ENCODE results near the gene SYT15.
"Not testable (repeated sequence)": the region's sequence is repeated elsewhere in the genome, so short reads cannot be mapped to it uniquely, and the experiment has no call there.

SYT15 gene

DNA sequence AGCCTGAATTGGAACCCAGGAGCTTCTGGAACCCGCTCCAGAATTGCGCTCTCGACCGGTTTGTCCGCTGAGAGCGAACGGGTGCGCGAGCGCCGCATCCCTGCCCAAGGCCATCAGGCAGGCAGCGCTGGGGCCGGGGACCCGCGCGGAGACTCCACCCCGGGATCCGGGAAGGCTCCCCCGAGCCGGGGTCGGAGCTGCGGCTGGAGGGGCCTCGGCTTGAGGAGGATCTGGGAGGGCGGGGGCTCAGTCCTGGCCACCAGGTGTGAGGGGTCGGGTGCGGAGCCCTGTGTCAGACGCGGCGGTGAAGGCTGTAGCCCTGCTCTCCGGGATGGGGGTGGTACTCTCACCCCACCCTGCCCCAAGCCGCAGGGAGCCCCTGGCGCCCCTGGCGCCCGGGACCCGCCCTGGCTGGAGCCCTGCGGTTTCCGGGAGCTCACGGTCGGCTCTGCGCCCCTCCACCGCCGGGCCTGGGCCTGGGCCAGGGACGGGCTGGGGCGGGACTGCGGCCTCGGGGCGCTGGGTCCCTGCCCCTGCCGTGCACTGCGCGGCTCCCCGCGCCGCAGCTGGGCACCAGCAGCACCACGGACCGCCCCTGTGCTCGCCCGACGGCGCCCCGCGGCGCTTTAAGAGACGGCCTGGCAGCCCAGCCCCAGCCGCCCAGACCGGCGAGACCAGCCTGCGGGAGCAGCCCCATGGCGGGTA lies at the start of gene SYT15:
TSS of gene SYT15 (plus strand) at position 655 of the 705 bp plus-strand sequence. CDS start at position 696, 41 bp downstream.
- not testable (repeated sequence) for DNase-seq

DNA sequence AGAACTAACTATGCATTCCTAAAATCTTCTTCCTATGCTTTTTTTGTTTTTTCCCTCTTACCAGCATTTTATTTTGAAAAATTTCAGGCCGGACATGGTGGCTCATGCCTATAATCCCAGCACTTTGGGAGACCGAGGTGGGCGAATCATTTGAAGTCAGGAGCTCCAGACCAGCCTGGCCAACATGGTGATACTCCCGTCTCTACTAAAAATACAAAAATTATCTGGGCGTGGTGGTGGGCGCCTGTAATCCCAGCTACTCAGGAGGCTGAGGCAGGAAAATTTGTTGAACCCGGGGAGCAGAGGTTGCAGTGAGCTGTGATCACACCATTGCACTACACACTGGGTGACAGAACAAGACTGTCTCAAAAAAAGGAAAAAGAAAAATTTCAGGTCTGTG lies 49.2 kb upstream of the SYT15 start:
- not testable (repeated sequence) for DNase-seq

DNA sequence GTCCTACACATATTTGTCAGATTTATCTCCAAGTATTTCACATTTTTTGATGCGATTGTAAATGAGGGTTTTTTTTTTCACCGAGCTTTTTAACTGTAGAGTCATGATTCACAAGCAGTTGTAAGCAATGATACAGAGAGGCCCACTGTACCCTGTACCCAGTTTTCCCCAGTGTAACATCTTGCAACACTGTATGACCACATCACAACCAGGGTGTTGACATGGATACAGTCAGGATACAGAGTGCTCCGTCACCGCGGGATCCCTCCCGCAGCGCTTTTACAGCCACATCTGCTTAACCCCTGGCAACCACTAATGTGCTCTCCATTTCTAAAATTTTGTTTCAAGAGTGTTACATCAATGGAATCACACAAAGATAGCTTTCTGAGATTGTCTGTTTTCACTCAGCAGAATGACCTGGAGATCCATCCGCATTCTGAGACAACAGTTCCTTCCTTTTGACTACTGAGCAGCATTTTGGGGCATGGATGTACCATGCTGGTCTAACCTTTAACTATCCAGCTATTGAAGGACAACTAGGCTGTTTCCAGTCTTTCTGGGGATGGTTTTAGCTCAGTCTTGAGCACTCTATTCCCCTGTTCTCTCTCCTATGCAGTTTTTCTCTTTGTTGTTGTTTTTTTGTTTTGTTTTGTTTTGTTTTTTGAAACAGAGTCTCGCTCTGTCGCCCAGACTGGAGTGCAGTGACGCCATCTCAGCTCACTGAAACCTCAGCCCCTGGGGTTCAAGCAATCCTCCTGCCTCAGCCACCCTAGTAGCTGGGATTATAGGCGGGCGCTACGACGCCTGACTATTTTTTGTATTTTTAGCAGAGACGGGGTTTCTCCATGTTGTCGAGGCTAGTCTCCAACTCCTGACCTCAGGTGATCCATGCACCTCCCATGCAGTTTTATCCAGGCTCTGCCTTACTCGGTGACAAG lies 48.4 kb upstream of the SYT15 start:
- DNase-seq = no peak

DNA sequence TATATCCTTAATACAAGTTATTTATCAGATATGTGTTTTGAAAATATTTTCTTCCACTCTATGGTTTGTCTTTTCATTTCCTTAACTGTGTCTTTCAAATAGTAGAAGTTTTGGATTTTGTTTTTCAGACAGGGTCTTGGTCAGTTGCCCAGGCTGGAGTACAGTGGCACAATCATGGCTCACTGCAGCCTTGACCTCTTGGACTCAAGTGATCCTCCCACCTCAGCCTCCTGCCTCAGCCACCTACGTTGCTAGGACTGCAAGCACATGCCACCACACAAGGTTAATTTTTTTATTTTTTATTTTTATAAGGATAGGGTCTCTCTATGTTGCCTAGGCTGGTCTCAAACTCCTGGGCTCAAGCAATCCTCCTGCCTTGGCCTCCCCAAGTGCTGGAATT lies 46.7 kb upstream of the SYT15 start:
- DNase-seq = not testable (repeated sequence)

DNA sequence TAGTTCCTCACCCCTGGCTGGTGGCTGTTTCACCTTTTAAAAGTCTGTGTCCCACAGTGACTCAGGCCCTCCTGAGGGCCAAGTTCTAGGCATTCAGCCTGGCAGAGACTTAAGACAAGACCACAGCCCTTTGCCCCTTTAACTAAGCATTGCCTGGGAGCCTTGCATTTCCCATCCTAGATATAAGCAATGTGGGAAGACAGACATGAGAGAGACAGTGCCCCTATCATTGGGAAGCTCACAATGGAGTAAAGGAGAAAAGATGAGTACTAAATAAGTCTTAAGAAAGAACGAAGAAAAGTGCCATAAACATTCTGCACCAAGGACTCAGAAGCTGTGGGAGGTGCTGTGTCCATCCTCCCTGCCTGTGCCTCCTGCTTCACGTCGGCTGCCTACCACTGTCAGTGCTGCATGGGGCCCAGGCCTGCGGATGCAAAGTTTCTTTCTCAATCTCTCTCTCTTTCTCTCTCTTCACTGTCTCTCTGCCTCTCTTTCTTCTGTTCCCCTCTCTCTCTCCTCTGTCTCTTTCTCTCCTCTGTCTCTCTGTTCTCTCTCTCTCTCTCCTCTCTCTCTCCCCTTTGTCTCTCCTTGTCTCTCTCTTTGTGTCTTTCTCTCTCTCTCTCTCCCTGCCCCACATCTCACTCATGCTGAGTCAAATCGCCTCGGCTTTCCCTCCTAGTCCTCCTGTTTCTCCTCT lies 44.0 kb upstream of the SYT15 start:
- DNase-seq = no peak

DNA sequence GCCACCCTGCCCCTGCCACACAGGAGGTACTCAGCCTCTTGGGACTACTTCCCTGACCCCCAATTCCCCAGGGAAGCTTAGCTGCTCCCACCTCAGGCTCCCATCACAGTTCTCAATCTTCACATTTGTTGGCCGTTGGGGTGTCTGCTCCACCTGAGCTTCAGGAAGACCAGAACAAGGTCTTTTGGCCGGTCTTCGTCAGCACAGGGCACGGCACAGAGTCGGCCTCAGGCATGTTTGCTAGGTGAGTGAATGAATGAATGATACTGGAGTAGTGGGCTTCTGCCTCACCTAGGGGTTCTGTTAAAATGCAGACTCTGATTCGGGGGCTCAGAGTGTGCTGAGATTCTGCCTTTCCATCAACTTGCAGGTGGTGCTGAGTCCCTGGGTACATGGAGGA lies 42.8 kb upstream of the SYT15 start:
- no peak for DNase-seq

DNA sequence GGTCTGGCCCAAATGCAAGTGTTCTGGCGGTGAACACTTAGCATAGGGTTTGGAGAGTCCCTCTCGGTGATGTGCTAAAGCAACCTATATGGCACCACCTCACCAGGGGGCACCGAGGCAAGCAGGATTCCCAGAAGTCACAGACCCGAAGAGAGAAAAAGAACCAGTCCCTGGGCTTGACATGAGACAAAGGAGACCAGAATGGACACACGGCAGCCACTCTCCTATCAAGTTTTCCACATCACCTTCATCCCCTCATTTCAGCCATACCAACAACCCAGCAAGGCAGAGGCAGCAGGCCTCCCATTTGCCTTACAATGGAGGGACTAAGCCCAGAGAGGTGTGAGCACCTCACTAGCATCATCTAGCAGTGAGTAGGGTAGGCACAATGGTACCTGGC lies 42.1 kb upstream of the SYT15 start:
- DNase-seq = no peak

DNA sequence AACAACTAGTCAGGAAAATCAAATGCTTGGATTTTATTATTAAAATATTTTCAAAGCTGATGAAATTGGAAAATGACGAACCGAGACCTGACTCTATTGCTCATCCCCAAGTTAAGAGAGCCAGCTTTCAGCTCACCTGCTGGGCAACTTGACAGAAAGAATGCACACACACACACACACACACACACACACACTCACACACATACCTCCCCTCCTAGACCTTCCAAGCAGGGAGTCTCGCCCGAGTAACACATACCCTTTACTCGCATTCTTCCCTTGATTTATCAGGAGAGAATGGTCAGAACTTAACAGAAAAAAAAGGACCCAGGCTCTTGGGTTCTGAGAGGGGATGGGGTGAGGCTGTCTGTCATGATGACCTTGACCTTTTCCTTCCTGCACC lies 41.6 kb upstream of the SYT15 start:
- no peak for DNase-seq

DNA sequence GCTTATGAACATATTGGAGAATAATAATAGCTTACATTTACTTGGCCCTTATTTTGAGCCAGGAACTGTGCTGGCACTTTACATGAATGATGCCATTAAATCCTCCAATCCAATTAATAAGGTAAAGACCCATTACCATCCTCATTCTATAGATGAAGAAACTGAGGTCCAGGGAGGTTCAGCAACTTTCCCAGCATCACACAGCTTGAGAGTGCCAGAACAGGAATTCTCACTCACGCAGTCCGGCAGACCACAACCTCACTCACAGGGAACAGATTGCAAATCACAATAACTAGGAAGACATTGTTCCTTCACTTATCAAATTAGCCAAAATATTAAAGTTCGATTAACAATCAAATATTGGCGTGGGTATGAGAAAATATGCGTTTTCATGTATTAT lies 40.8 kb upstream of the SYT15 start:
- no peak for DNase-seq

DNA sequence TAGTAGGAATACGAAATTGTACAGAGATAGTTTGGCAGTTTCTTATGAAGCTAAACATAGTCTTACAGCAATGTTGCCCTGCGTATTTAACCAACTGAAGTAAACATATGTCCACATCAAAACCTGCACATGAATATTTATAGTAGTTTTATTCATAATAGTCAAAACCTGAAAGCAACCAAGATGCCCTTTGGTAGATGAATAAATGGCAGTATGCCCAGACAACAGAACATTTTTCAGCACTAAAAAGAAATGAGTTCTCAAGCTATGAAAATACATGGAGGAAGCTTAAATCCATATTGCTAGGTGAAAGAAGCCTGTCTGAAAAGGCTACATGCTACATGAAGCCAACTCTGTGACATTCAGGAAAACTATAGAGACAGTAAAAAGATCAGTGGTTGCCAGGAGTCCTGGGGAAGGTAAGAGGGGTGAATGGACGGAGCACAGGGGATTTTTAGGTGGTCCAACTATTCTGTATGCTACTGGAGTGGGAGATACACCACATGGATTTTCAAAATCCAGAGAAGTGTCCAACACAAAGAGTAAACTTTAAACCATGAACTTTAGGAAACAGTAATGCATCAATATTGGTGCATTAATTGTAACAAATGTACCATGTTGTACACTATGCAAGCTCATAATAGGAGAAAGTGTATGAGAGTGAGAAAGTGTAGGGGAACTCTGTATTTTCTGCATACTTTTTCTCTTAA lies 40.1 kb upstream of the SYT15 start:
- DNase-seq = no peak

DNA sequence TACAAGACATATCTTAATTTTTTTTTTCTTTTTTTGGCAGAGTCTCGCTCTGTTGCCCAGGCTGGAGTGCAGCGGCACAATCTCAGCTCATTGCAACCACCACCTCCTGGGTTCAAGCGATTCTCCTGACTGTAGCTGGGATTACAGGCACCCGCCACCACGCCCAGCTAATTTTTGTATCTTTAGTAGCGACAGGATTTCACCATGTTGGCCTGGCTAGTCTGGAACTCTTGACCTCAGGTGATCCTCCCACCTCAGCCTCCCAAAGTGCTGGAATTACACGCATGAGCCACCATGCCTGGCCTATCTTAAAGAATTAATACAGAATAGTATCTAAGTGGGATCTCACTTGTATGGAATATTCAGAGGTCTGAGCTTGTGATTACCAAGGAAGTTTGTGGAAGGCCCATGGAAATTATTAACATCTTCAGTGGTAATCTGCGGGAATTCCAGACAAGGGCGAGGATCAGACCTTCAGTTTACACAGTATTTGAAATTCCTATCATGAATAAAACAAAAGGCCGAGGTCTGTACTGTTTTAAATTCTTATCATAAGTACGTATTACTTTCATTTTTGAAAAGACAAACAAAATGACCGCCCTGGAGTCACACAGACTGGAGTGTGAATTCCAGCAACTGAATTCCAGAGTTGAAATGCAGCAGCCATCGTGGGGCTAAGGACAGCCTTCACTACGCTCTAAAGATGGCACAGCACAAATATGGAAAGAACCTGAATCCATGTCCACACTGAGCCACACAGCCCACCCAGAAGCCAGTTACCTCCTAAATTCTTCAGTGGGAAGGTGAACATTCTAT lies 39.1 kb upstream of the SYT15 start:
- DNase-seq = no peak

DNA sequence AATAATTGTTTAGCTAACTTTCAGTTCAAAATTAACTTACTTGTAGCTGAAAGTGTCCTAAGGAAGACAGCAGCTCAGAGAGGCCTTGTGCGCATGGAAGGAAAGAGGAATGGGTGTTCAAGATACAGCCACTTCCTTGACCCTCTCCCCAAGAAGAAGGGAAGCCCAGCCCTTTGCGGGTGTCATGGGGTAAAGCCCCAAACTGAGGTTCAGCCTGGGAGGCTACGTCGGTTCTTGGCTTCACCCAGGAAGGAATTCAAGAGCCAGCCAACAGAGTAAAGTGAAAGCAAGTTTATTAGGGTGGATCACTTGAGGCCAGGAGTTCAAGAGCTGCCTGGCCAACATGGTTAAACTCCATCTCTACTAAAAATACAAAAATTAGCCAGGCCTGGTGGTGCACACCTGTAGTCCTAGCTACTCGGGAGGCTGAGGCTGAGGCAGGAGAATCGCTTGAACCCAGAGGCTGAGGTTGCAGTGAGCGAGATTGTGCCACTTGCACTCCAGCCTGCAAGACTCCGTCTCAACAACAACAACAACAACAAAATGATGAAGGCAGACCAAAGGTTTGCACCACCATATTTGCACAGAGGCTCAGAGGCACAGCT lies 38.4 kb upstream of the SYT15 start:
- DNase-seq = no peak

DNA sequence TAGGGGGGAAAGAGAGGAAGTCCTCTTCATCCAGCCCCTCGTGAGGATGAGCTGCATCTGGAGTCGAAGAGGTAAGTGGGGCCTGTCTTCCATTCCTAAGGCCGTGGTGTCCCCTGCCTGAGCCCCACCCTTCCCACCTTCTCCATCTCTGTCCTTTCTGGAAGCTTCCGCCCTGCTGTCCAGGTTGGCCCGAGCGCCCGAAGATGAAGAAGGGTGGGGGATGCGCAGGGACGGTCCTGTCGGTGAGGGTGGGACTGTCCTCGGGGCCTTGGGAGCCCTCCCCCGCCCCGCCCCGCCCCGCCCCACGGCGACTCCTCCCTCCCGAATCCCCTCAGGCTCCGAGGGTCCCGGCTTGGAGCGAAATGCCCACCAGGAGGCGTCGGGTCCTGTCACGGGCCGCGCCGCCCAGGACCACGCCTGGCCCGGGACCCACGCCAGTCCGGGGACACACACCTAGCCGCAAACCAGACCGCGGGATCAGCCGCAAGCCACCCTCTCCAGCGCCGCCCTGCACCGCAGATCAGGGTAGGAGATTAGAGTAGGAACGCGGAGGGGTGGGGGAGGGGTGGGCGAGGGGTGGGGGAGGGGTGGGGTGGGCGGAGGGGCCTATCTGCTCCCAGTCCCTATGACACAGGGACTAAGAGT lies 37.8 kb upstream of the SYT15 start:
- DNase-seq = no peak

DNA sequence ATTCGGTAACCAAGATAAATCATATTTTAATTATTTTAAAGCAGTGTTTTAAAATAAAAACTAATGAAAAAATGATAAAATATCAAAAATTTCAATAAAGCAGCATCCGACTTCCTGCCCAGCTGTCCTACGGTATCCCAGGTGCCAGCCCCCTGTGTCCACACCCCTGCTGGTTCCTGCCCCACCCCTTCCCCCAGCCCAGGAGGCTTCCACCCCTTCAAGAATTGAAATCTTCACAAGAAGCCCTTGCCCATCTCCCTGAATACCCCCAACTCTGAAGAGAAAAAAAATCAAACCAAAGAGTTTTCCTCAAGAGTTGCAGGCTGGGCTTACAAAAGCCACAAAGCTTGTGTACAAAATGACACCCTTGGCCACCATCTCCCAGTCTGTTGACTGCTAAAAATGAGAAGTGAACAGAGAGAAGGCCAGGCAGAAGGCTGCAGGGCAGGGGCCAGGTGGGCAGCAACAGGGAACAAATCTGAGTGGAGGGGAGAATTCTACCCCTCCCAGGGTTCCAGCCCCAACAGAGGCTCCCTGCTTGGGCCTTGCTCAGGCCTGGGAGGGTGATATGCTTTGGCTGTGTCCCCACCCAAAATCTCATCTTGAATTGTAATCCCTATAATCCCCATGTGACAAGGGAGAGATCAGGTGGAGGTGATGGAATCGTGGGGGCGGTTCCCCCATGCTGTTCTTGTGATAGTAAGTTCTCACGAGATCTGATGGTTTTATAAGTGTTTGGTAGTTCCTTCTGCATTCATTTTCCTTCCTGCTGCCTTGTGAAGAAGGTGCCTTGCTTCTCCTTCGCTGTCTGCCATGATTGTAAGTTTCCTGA lies 37.0 kb upstream of the SYT15 start:
- no peak for DNase-seq

DNA sequence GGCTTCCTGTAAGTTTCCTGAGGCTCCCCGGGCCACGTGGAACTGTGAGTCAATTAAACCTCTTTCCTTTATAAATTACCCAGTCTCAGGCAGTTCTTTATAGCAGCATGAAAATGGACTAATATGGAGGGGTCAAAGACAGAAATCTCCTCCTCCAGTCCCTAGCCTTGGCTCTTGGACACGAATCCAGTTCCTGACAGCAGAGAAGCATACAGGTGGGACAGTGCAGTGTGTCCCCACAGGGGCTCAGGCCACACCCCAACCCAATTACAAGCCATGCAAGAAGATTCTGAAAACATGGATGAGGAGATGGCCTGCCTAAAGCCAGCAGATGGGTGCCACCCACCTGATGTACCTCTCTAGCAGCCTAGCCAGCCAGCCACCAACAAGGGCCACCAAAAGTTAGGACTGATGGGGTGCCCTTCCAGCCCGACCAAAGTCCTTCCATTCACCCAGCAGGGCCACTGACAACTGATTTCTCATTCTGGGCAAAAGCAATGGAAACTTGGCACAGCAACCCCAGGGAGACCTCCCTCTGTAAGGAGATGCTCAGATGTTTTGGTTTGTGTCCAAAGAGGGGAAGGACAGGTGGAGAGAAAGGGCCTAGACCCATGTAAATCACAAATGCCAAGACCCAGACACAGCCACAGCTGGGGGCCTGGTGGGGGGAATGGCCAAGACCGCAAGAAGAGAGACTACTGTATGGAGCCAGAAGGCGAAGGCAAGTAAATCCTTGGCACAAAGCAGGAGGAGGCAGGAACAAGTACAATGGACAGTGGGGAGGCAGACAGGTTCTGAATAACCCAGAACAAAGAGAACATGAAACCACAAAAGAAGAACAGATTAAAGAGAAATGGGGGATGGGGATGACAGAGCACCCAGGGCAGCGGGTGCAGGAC lies 36.1 kb upstream of the SYT15 start:
- DNase-seq = no peak

DNA sequence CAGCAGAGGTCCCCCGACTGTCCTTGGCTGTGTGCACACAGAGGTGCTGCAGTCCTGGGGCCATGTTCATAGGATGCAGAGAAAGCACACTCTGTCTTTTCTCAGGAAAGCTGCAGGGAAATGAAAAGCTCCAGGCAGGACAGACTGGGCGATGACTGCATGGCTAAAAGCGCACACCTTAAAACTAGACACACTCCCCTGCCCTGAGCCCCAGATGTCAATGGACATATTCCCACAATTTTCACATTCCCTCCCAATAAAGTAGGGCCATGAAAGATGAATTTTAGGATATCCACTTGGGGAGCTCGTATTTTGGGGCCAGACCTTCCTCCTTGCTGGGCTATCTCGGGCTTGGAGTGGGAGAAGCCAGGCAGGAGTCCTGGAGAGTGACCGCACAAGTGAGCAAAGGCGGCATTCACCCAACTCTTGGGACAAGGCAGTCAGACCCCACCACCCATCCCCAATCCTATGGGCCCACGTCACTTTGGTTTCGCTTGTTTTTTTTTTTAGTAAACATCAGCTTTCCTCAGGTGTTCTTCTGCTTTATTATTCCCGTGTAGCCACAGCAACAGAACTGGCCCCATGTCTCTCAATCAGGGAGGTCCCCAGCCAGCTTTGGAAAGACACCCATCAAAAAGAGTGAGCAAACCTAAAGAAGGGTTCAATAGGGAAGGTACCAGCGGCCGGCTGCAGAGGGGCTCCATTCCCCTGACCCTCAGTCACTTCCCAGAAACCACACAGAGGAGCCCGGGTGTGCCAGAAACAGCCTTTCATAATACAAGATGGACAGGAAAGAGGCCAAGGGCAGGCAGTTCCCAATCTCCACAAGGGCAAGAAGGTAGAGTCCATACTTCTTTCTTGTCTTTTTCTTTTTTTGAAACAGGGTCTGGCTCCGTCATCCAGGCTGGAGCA lies 35.2 kb upstream of the SYT15 start:
- no peak for DNase-seq

DNA sequence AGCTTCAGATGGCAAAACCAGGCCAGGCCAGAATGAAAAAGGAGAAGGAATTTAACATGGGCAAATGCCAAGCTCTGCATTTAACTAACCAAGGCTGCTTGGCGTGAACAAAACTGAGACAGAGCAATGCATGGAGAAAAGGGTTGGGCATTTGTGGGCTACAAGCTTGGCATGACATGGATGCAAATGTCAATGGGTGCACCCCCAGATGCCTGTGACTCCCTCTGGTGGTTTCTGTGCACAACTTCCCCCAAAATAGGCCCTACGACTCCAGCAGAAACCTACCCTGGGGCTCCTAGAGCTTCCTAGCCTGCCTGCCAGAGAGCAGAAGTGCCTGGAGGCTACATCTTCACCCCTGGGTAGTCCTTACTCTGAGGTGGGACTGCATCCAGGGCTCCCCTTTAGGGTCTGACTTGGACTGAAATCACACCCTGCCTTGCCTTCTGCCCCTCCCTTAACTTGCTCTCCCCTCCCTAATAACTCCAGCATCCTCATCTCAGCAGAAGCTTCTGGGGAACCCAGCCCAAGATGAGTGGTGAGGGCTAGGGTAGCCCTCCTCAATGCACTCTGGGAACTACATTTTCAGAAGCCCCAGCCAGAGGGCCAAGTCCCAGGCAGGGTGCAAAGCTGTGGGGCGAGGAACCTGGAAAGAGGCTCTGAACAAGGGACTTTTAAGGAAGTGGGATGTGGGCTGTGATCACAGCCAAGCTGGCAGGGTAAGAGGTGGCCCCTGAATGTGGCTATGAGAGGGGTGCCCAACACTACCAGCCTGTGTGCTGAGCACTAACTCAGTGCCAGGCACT lies 33.7 kb upstream of the SYT15 start:
- no peak for DNase-seq

All from activated T-cell treated with anti-CD3 and anti-CD28 coated beads for 4 hours (primary cell).